Nephron progenitor cell (in vitro differentiated cells): ENCODE measurements around the gene MGARP.

Source experiments
- DNase-seq: peaks from one replicate; pipeline ENCODE4 v3.0.0; 2021
- H3K27ac Mint-ChIP-seq: 2 replicates; pipeline ENCODE4 v1.8.0; 2021; ENCODE audit warnings: mild to moderate bottlenecking, moderate library complexity, mixed read lengths
- H3K27me3 Mint-ChIP-seq: 2 replicates; pipeline ENCODE4 v1.8.0; 2021; ENCODE audit warnings: mild to moderate bottlenecking, low read depth, mixed read lengths; ENCODE audit not compliant: poor library complexity
- H3K36me3 Mint-ChIP-seq: 2 replicates; pipeline ENCODE4 v1.8.0; 2021; ENCODE audit warnings: low read depth, mixed read lengths
- H3K4me1 Mint-ChIP-seq: 2 replicates; pipeline ENCODE4 v1.8.0; 2021; ENCODE audit warnings: mixed read lengths
- H3K4me3 Mint-ChIP-seq: 2 replicates; pipeline ENCODE4 v1.8.0; 2021; ENCODE audit warnings: mild to moderate bottlenecking, moderate library complexity, mixed read lengths
- H3K9me3 Mint-ChIP-seq: 2 replicates; pipeline ENCODE4 v1.8.0; 2021; ENCODE audit warnings: mild to moderate bottlenecking, moderate library complexity, mixed read lengths
- CTCF ChIP-seq: fragments of 200-600 bp; sonication (generic); IDR thresholded peaks from 2 replicates; pipeline ENCODE4 v1.5.0; 2021; ENCODE audit warnings: antibody characterized with exemption

Gene MGARP

DNA sequence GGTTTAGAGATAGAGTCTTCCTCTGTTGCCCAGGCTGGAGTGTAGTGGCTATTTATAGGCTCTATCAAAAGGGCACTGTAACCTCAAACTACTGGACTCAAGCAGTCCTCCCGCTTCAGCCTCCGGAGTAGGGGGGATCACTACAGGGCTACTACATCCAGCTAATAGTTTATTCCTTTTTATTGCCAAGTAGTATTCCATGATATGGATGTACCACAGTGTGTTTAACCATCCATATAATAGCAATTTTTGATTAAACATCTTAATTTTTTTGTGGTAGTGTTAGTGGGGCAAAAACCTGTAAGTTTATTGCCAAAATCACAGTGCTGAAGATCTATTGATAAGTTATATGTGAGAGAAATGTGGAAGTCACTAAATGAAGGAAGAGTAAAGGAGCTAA lies 24.9 kb upstream of the MGARP start:
- H3K27me3 Mint-ChIP-seq = no peaks in the 10 kb centered on the region
- no peak for TF ChIP-seq CTCF
- DNase-seq = no peak
- H3K27ac Mint-ChIP-seq = no peak overlapping the region
- H3K4me3 Mint-ChIP-seq = no peak overlapping the region
- H3K9me3 Mint-ChIP-seq = peaks cover 41% of the 10 kb centered on the region
- H3K36me3 Mint-ChIP-seq = peaks cover 64% of the 10 kb centered on the region
- peaks cover 28% of the 10 kb centered on the region for H3K4me1 Mint-ChIP-seq

GRCh38 chr4:139301821-139302611 lies 22.0 kb upstream of the MGARP start, which contains the start of gene NDUFC1:
NDUFC1 (minus strand) TSS chr4:139302477; CDS start chr4:139295798, 6,679 bp downstream.
- Mint-ChIP-seq H3K36me3 (peaks cover 36% of the 10 kb centered on the region), H3K4me1 (peaks cover 44% of the 10 kb centered on the region), H3K27me3 (no peaks in the 10 kb centered on the region), H3K9me3 (peaks cover 34% of the 10 kb centered on the region), H3K4me3 (peak within 1 kb of the TSS; percentile 100), H3K27ac (peak within 1 kb of the TSS; percentile 100)
- TF ChIP-seq CTCF = peak; percentile 19
- DNase-seq = peak; percentile 63

GRCh38 chr4:139301113-139301820 lies 21.2 kb upstream of the MGARP start, which contains the start of gene NAA15:
NAA15 (plus strand) TSS chr4:139301505; CDS start chr4:139301778, 273 bp downstream.
- Mint-ChIP-seq H3K27ac (peak within 1 kb of the TSS; percentile 100), H3K36me3 (peaks cover 29% of the 10 kb centered on the region), H3K9me3 (peaks cover 27% of the 10 kb centered on the region), H3K4me1 (peaks cover 46% of the 10 kb centered on the region), H3K27me3 (no peaks in the 10 kb centered on the region), H3K4me3 (peak within 1 kb of the TSS; percentile 100)
- no peak for TF ChIP-seq CTCF
- peak; percentile 96 for DNase-seq

DNA sequence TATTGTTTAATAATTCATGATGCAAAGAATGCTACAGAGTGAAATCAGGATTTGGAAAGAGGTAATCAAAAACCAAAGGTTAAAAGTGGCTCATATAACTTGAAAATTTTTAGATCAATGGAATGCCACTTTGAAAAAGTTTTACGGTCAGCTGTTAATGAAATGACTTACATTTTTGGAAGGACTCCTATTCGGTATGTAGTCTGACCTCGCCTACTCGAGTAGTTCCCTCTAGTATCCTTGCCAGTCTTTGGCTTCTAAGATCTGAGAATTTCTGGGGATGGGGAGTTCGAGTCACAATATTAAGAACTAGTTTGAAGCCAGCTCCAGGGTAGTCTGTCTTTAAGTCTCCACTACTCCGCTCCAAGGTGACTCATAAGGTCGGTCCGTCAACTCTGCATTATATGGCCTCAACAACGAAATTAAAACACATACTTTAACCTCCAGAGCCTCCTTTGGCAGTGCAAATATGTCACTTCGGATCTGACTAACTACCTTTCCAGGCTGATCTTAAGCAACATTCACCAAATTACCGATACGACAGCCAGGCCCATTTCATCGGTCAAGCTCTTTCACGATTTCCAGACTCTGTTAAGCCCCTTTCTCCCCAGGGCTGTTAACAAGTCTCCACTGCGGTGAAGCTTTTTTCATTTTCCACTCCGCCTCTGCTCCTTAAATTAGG lies 20.5 kb upstream of the MGARP start:
- peaks cover 21% of the 10 kb centered on the region for H3K9me3 Mint-ChIP-seq
- peak overlapping the region; percentile 100 for H3K4me3 Mint-ChIP-seq
- peaks cover 22% of the 10 kb centered on the region for H3K36me3 Mint-ChIP-seq
- TF ChIP-seq CTCF = no peak
- peak overlapping the region; percentile 100 for H3K27ac Mint-ChIP-seq
- H3K4me1 Mint-ChIP-seq = peaks cover 53% of the 10 kb centered on the region
- DNase-seq = peak; percentile 13
- H3K27me3 Mint-ChIP-seq = peaks cover 3% of the 10 kb centered on the region

GRCh38 chr4:139299536-139299935 lies 19.5 kb upstream of the MGARP start:
- Mint-ChIP-seq H3K36me3 (peaks cover 16% of the 10 kb centered on the region), H3K4me1 (peaks cover 60% of the 10 kb centered on the region), H3K27me3 (peaks cover 3% of the 10 kb centered on the region), H3K9me3 (peaks cover 10% of the 10 kb centered on the region), H3K27ac (no peak overlapping the region), H3K4me3 (peak overlapping the region; percentile 100)
- TF ChIP-seq CTCF = no peak
- no peak for DNase-seq
